Ovary (tissue), 9 donors: ENCODE results near the gene ARMC8. TPM values are rescaled to one million over a fixed set of nuclear protein-coding genes. Genes with fewer than 3 reads are reported as not detected.

Source experiments
- DNase-seq, 5 donors: peaks; one replicate each; pipeline ENCODE4 v3.0.0-alpha.2; 2019 to 2020
- H3K27ac ChIP-seq, 2 donors: fragments of 200-600 bp; one replicate each; pipeline versions ENCODE4 v1.5.1 to v1.8.0; 2019 to 2022
- H3K27me3 ChIP-seq: fragments of 200-600 bp; one replicate; pipeline ENCODE4 v1.8.0; 2022
- H3K36me3 ChIP-seq: fragments of 200-600 bp; sonication (generic); one replicate; pipeline ENCODE4 v1.5.1; 2019
- H3K4me1 ChIP-seq: one replicate; pipeline ENCODE4 v1.8.1; 2013; ENCODE audit warnings: mild to moderate bottlenecking, moderate library complexity; ENCODE audit not compliant: insufficient read depth
- H3K4me3 ChIP-seq: fragments of 200-600 bp; sonication (generic); one replicate; pipeline ENCODE4 v1.5.1; 2017
- H3K9me3 ChIP-seq, 2 donors: fragments of 200-600 bp in 1 of 2; sonication (generic) in 1 of 2; one replicate each; pipeline versions ENCODE4 v1.5.1 to v1.8.1; 2013 to 2019; ENCODE audit warnings: mild to moderate bottlenecking in 1 of 2, moderate library complexity in 1 of 2
- CTCF ChIP-seq, 3 donors: fragments of 450-650 bp in 2 of 3; fragments of 200-600 bp in 1 of 3; IDR thresholded peaks; one replicate each; pipeline versions ENCODE4 v1.5.1 to v1.8.0; 2016 to 2022; ENCODE audit warnings: antibody characterized with exemption in 3 of 3, mild to moderate bottlenecking in 1 of 3
- EP300 ChIP-seq: sonication (generic); formaldehyde crosslinking; IDR thresholded peaks from one replicate; pipeline ENCODE4 v1.6.1; 2017; ENCODE audit warnings: antibody characterized with exemption
- POLR2A ChIP-seq: fragments of 450-650 bp; IDR thresholded peaks from one replicate; pipeline ENCODE4 v1.6.1; 2017; ENCODE audit warnings: antibody characterized with exemption, mild to moderate bottlenecking, moderate library complexity
- WGBS, 3 donors: extraction: QIAGEN DNeasy Blood & Tissue Kit in 1 of 3; methylation state at CpG; one replicate each; pipeline versions ENCODE4 v1.1.5 to v1.1.7; 2013 to 2017; 5-methylcytosine and 5-hydroxymethylcytosine counted together
- intact Hi-C, 4 donors: fragments of 100-400 bp; cut with DNase I; formaldehyde crosslinking; loops; one replicate each; pipeline versions ENCODE4 v1.11.0 to v1.15.1; 2022 to 2023
- polyA plus RNA-seq, 2 donors: library from polyadenylated mRNA; stranded (reverse); fragments of 200-250 nt in 1 of 2; fragments of 350-450 nt in 1 of 2; fragmentation: Illumina TruSeq in 1 of 2; extraction: RNeasy Lipid Tissue Mini Kit (QIAGEN cat#74804) in 1 of 2; gene quantifications; one replicate each; pipeline ENCODE4 v1.2.3, GENCODE V29; 2013 to 2014
- total RNA-seq, 7 donors: library from RNA; depleted of rRNA in 2 of 7; stranded (reverse); fragments of >200 nt in 2 of 7; fragmentation: NEBNext Ultra II Directional in 3 of 7; extraction: Animal tissue kit (Norgen Biotek cat#: 25700) in 3 of 7; gene quantifications; one replicate each; pipeline versions ENCODE4 v1.1.0 to v1.2.4, GENCODE V29; 2016 to 2023
- donor health status: DM: no; HTN: no; CAD: no; lungs with moderate emphysema.
- donor health status: DM: no; HTN: no; CAD: no.
- donor health status: Bipolar disorder and iron deficiency.
- donor health status: DM: yes; HTN: yes; CAD: no.
- donor health status: DM: no; HTN: no; CAD: no.
- donor health status: DM: yes; HTN: yes; CAD: no.

ARMC8 gene
- total and polyA plus RNA-seq, 9 donors = 14.3 to 49.2 (median 42.9) TPM

GRCh38 chr3:138338811-138339210 is 151.7 kb downstream of the ARMC8 start:
- H3K36me3 ChIP-seq = no peaks in the 10 kb centered on the region
- peaks cover 3% of the 10 kb centered on the region for H3K4me1 ChIP-seq
- no peaks in the 10 kb centered on the region for H3K9me3 ChIP-seq
- peak in 2 of 5 donors; percentile 40 to 57 for DNase-seq
- H3K27ac ChIP-seq = no peak overlapping the region
- no peaks in the 10 kb centered on the region for H3K27me3 ChIP-seq
- H3K4me3 ChIP-seq = no peak overlapping the region
- TF ChIP-seq EP300 (no peak), POLR2A (no peak), CTCF (IDR thresholded peaks at IDR 0.05) (no peak)
- intact Hi-C loops = loop anchor here in 1 of 4 donors (5.0 to 10.0 kb wide), 2 partner anchors 58 to 576 kb away; no protein-coding TSS in a partner anchor
- 56 to 69% (median 58%) methylated on average over 5 of the region's 5 CpGs for WGBS, 3 donors

- Histone ChIP-seq H3K27ac (no peak overlapping the region), H3K4me1 (peaks cover 3% of the 10 kb centered on the region), H3K9me3 (no peaks in the 10 kb centered on the region), H3K27me3 (no peaks in the 10 kb centered on the region), H3K4me3 (no peak overlapping the region), H3K36me3 (no peaks in the 10 kb centered on the region)
- no peak for DNase-seq
- TF ChIP-seq POLR2A (no peak), EP300 (no peak), CTCF (IDR thresholded peaks at IDR 0.05) (no peak)
- intact Hi-C loops = no loop called here
- WGBS, 3 donors = 95 to 96% (median 96%) methylated on average over 5 of the region's 5 CpGs
These were observed 153.4 kb downstream of the ARMC8 start for GRCh38 chr3:138340511-138340910.

GRCh38 chr3:138344754-138345153 is 157.7 kb downstream of the ARMC8 start:
- no peak for DNase-seq
- Histone ChIP-seq H3K27me3 (no peaks in the 10 kb centered on the region), H3K9me3 (no peaks in the 10 kb centered on the region), H3K4me3 (no peak overlapping the region), H3K36me3 (no peaks in the 10 kb centered on the region), H3K4me1 (peaks cover 2% of the 10 kb centered on the region), H3K27ac (no peak overlapping the region)
- WGBS, 3 donors = 18 to 50% (median 42%) methylated on average over 1 of the region's 1 CpG
- intact Hi-C loops = no loop called here
- no peak for TF ChIP-seq CTCF (IDR thresholded peaks at IDR 0.05)
- no peak for TF ChIP-seq POLR2A
- no peak for TF ChIP-seq EP300

Other genes starting within 250 kb of the ARMC8 start
- gene CLDN18, start 177.1 kb upstream of the ARMC8 start, total RNA-seq = under 1 TPM in 2 of 7 donors, not detected in 5; 0.11 to 0.31 TPM
- gene CLDN18, start 177.1 kb upstream of the ARMC8 start, polyA plus RNA-seq = under 1 TPM in 1 of 2 donors, not detected in 1; 0.08 TPM
- 10 to 100 TPM; 17.2 to 29.0 (median 22.2) TPM for gene DZIP1L, start 71.7 kb upstream of the ARMC8 start, total RNA-seq
- 1 to 10 TPM; 4.9 to 8.5 TPM for gene DZIP1L, start 71.7 kb upstream of the ARMC8 start, polyA plus RNA-seq
- not detected for gene A4GNT, start 54.9 kb upstream of the ARMC8 start, total RNA-seq
- not detected for gene A4GNT, start 54.9 kb upstream of the ARMC8 start, polyA plus RNA-seq
- 10 to 100 TPM in 6 of 7 donors, 1 to 10 TPM in 1; 8.5 to 16.0 (median 15.0) TPM for gene DBR1, start 12.4 kb upstream of the ARMC8 start, total RNA-seq
- gene DBR1, start 12.4 kb upstream of the ARMC8 start, polyA plus RNA-seq = 10 to 100 TPM in 1 of 2 donors, 1 to 10 TPM in 1; 8.6 to 14.7 TPM
- 1 to 10 TPM in 3 of 7 donors, under 1 TPM in 4; 0.43 to 9.8 (median 0.82) TPM for gene NME9, start 142.6 kb downstream of the ARMC8 start, total RNA-seq
- gene NME9, start 142.6 kb downstream of the ARMC8 start, polyA plus RNA-seq = under 1 TPM; 0.23 to 0.54 TPM
- gene MRAS, start 161.3 kb downstream of the ARMC8 start, total RNA-seq = 100 to 1,000 TPM in 2 of 7 donors, 10 to 100 TPM in 5; 35.9 to 148 (median 86.0) TPM
- 10 to 100 TPM; 46.4 to 76.2 TPM for gene MRAS, start 161.3 kb downstream of the ARMC8 start, polyA plus RNA-seq
- 1 to 10 TPM in 3 of 7 donors, under 1 TPM in 4; 0.48 to 2.0 (median 0.83) TPM for gene ESYT3, start 247.3 kb downstream of the ARMC8 start, total RNA-seq
- gene ESYT3, start 247.3 kb downstream of the ARMC8 start, polyA plus RNA-seq = under 1 TPM; 0.53 to 0.70 TPM